HepG2 (cell line): ENCODE measurements around the gene MAP2K5. TPM values are rescaled to one million over a fixed set of nuclear protein-coding genes. Genes with fewer than 3 reads are reported as not detected.

ENCODE experiments used
- ARNT ChIP-seq: fragments of 450-650 bp; IDR thresholded peaks from 2 replicates; pipeline ENCODE4 v1.6.1; 2017
- CEBPZ ChIP-seq: IDR thresholded peaks from 2 replicates; pipeline ENCODE4 v1.6.1; 2012; ENCODE audit warnings: low read length, improper control_type of control experiment
- GZF1 ChIP-seq: sonication (generic); formaldehyde crosslinking; IDR thresholded peaks from 2 replicates; pipeline ENCODE4 v1.5.1; 2020; ENCODE audit warnings: mild to moderate bottlenecking, missing genetic modification reagents
- MEIS2 ChIP-seq: sonication (generic); formaldehyde crosslinking; IDR thresholded peaks from 2 replicates; pipeline ENCODE4 v1.9.0; 2021; ENCODE audit warnings: mild to moderate bottlenecking, missing genetic modification reagents
- PBX2 ChIP-seq: IDR thresholded peaks from 2 replicates; pipeline ENCODE4 v1.6.1; 2016; ENCODE audit warnings: control low read depth
- POLR2G ChIP-seq: fragments of 200-400 bp; formaldehyde crosslinking; IDR thresholded peaks from 2 replicates; pipeline ENCODE4 v1.6.1; 2018; ENCODE audit warnings: mild to moderate bottlenecking, low read depth, low read length, moderate library complexity
- SP140L ChIP-seq: sonication (generic); formaldehyde crosslinking; IDR thresholded peaks from 2 replicates; pipeline ENCODE4 v1.4.0; 2020; ENCODE audit warnings: missing genetic modification reagents, borderline replicate concordance
- STAT5B ChIP-seq: sonication (generic); formaldehyde crosslinking; IDR thresholded peaks from 2 replicates; pipeline ENCODE4 v1.4.0; 2020; ENCODE audit warnings: missing genetic modification reagents
- TRIM24 ChIP-seq: sonication (generic); formaldehyde crosslinking; IDR thresholded peaks from 2 replicates; pipeline ENCODE4 v1.8.0; 2022; ENCODE audit warnings: mild to moderate bottlenecking, missing genetic modification reagents
- UBTF ChIP-seq: sonication (generic); formaldehyde crosslinking; IDR thresholded peaks from 2 replicates; pipeline ENCODE4 v1.4.0; 2020; ENCODE audit warnings: mild to moderate bottlenecking, missing genetic modification reagents
- ZBTB7B ChIP-seq: sonication (generic); formaldehyde crosslinking; IDR thresholded peaks from 2 replicates; pipeline ENCODE4 v1.4.0; 2020; ENCODE audit warnings: missing genetic modification reagents
- ZNF329 ChIP-seq: sonication (generic); formaldehyde crosslinking; IDR thresholded peaks from 2 replicates; pipeline ENCODE4 v1.9.0; 2021; ENCODE audit warnings: low read depth, mild to moderate bottlenecking, missing genetic modification reagents
- ZNF552 ChIP-seq: sonication (generic); formaldehyde crosslinking; IDR thresholded peaks from 2 replicates; pipeline ENCODE4 v1.9.0; 2022; ENCODE audit warnings: missing genetic modification reagents, mild to moderate bottlenecking, borderline replicate concordance
- ZNF572 ChIP-seq: sonication (generic); formaldehyde crosslinking; IDR thresholded peaks from 2 replicates; pipeline ENCODE4 v1.5.1; 2020; ENCODE audit warnings: mild to moderate bottlenecking, missing genetic modification reagents
- ZNF616 ChIP-seq: sonication (generic); formaldehyde crosslinking; IDR thresholded peaks from 2 replicates; pipeline ENCODE4 v1.5.0; 2020; ENCODE audit warnings: low read depth, mild to moderate bottlenecking, missing genetic modification reagents
- ZNF652 ChIP-seq: IDR thresholded peaks from 2 replicates; pipeline ENCODE4 v1.6.1; 2016; ENCODE audit warnings: low read depth, borderline replicate concordance
- ZNF770 ChIP-seq: sonication (generic); formaldehyde crosslinking; IDR thresholded peaks from 2 replicates; pipeline ENCODE4 v1.5.0; 2020; ENCODE audit warnings: mild to moderate bottlenecking, missing genetic modification reagents
- polyA plus RNA-seq, 8 experiments: library from polyadenylated mRNA; depleted of rRNA in 3 of 8; stranded (reverse) in 7 of 8; unstranded in 1 of 8; fragments of >200 nt; fragmentation: Illumina TruSeq in 4 of 8; extraction: Trizol in 4 of 8; gene quantifications; 2 replicates each; pipeline versions ENCODE4 v1.2.1 to v1.2.3, GENCODE V29; 2011 to 2016; ENCODE audit warnings: low read depth in 4 of 8, missing spikeins in 1 of 8, mixed read lengths in 1 of 8; ENCODE audit not compliant: insufficient read depth in 1 of 8
- total RNA-seq, 5 experiments: library from RNA; depleted of rRNA; stranded (reverse); fragments of >200 nt; fragmentation: Illumina TruSeq; extraction: Trizol; gene quantifications; 2 replicates each; pipeline ENCODE4 v1.2.3, GENCODE V29; 2016; ENCODE audit warnings: low read depth in 1 of 5
- TF ChIP-seq, protein P1 (sequence below): sonication (generic); formaldehyde crosslinking; IDR thresholded peaks from 2 replicates; pipeline ENCODE4 v1.5.0; 2020; ENCODE audit warnings: mild to moderate bottlenecking, missing genetic modification reagents, moderate library complexity

Gene MAP2K5
- total and polyA plus RNA-seq, 2 of the 13 experiments (the other 11 are each of a cell fraction or from before 2014, with no cell fraction given) = 4.0 to 4.3 TPM

DNA sequence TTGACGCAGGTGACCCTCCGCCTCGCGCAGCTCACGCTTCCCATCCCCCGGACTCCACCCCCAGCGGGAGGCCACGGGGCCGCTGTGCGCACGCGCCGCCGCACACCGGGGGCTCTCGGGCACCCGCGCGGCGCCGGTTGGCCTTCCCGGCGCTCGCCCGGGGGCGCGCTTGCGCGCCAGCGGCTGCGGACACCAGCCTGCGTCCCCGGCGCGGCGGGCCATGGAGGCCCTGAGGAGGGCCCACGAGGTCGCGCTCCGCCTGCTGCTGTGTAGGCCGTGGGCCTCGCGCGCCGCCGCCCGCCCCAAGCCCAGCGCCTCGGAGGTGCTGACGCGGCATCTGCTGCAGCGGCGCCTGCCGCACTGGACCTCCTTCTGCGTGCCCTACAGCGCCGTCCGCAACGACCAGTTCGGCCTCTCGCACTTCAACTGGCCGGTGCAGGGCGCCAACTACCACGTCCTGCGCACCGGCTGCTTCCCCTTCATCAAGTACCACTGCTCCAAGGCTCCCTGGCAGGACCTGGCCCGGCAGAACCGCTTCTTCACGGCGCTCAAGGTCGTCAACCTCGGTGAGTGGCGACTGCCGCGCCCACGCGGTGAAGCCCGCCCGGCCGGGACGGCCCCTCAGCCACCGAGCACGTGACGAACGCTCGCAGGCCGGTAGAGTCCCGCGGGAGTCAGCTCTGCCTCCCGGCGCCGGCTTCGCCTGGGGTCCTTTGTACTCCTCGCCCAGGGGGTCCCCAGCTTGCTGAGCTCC lies 21.3 kb upstream of the MAP2K5 start, which contains the start of gene C15orf61 (continued):
- TF ChIP-seq ZNF616 (CRISPR knock-in tag) (peak; percentile 75; the same call in 1 of the 2 replicates), MEIS2 (peak; percentile 82), ARNT (no peak), ZNF770 (CRISPR knock-in tag) (peak; percentile 76; the same call in 1 of the 2 replicates), TRIM24 (CRISPR knock-in tag) (no peak), ZNF652 (CRISPR knock-in tag) (no peak), ZBTB7B (CRISPR knock-in tag) (peak; percentile 98), SP140L (CRISPR knock-in tag) (no peak), STAT5B (no peak), POLR2G (peak; percentile 87), UBTF (CRISPR knock-in tag) (peak; percentile 92), ZNF329 (CRISPR knock-in tag) (peak; percentile 78; the same call in 1 of the 2 replicates), PBX2 (no peak), ZNF552 (CRISPR knock-in tag) (peak; percentile 92), ZNF572 (no peak), CEBPZ (no peak), GZF1 (CRISPR knock-in tag) (no peak)
- TF ChIP-seq, protein P1, sequence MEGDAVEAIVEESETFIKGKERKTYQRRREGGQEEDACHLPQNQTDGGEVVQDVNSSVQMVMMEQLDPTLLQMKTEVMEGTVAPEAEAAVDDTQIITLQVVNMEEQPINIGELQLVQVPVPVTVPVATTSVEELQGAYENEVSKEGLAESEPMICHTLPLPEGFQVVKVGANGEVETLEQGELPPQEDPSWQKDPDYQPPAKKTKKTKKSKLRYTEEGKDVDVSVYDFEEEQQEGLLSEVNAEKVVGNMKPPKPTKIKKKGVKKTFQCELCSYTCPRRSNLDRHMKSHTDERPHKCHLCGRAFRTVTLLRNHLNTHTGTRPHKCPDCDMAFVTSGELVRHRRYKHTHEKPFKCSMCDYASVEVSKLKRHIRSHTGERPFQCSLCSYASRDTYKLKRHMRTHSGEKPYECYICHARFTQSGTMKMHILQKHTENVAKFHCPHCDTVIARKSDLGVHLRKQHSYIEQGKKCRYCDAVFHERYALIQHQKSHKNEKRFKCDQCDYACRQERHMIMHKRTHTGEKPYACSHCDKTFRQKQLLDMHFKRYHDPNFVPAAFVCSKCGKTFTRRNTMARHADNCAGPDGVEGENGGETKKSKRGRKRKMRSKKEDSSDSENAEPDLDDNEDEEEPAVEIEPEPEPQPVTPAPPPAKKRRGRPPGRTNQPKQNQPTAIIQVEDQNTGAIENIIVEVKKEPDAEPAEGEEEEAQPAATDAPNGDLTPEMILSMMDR (CRISPR knock-in tag) = peak; percentile 38; the same call in 1 of the 2 replicates
